ENCODE measurements around the gene NRG2.

GRCh38 chr5:140084541-140084940 is 41.4 kb upstream of the NRG2 start:
- TF ChIP-seq, protein P1, sequence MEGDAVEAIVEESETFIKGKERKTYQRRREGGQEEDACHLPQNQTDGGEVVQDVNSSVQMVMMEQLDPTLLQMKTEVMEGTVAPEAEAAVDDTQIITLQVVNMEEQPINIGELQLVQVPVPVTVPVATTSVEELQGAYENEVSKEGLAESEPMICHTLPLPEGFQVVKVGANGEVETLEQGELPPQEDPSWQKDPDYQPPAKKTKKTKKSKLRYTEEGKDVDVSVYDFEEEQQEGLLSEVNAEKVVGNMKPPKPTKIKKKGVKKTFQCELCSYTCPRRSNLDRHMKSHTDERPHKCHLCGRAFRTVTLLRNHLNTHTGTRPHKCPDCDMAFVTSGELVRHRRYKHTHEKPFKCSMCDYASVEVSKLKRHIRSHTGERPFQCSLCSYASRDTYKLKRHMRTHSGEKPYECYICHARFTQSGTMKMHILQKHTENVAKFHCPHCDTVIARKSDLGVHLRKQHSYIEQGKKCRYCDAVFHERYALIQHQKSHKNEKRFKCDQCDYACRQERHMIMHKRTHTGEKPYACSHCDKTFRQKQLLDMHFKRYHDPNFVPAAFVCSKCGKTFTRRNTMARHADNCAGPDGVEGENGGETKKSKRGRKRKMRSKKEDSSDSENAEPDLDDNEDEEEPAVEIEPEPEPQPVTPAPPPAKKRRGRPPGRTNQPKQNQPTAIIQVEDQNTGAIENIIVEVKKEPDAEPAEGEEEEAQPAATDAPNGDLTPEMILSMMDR (IDR thresholded peaks at IDR 0.05) = no peak
- TF ChIP-seq EP300 (IDR thresholded peaks at IDR 0.05) = no peak
